ENCODE data around the gene CELA2B.

Gene CELA2B

DNA sequence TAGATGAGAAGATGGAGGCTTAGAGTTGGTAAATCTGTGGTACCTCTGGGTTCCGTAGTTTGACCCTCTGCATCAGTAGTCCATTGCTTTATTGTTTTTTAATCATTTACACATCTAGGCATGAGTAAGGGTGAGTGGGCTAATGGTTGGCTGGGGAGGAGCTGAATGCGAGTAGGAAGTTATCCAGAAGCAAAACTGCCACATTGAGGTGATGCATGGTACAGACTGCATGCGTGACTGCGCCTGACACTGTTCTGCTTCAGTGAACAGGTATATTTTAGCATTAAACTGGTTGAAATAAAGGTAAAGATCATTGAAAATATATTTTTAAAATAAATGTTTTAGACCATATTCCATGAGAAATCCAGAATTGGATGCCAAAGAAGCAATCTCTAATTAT lies 55.1 kb downstream of the CELA2B start:
- no peak for DNase-seq

DNA sequence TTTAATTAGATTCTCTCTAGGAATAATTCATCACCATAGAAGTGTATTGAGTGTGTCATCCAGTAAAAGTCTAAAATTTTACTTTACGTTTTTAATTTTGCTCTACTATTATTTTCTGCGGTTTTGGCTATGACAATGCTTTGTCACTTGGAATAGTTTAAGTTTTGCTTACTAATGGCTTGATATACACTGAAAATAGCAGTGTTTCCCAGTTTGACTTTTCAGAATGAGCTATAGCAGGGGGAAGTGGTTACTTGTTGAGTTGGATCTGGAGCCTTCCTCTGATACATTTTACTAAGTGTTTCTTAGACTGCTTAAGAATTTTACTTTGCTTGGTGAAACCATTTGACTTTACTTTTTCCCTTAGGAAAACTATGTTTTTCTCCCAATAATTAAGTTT lies 55.8 kb downstream of the CELA2B start:
- DNase-seq, result no peak

DNA sequence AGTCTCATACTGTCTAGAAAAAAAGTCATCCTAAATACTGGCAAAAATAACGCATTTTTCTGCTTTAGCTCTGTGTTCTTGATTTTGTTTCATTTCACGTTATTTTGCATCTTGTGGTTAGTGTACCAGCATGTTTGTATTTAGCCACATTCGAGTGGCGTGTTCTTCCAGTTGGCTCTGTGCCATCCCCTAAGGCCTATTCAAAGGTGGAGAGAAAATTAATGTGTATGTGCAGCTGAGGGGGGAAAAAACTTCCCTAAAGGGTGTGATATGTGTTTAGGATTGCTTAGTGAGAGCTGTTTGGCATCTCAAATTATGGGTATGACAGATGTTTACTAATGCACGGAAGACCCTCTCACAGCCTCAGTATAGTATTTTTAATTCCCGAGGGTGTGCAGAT lies 62.9 kb downstream of the CELA2B start:
- DNase-seq, result no peak

DNA sequence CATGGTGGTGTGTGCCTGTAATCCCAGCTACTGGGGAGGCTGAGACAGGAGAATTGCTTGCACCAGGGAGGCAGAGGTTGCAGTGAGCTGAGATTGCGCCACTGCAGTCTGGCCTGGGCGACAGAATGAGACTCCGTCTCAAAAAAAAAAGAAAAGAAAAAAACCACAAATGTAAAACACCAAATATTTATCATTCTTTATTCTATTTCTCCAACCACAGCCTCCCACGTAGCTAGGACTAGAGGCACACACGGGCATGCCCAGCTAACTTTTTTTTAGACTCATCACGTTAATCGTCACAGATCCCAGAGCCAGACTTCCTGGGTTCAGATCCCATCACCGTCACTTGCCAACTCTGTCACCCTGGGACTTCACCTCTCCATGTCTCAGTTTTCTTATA lies 64.3 kb downstream of the CELA2B start:
- no peak for DNase-seq

Data from NCI-H187 (cell line).